Forelimb muscle (tissue), 1 donor: Measurements from ENCODE around the gene ETNK2. TPM values are rescaled to one million over a fixed set of nuclear protein-coding genes. Genes with fewer than 3 reads are reported as not detected.
"Not testable (repeated sequence)": the region's sequence is repeated elsewhere in the genome, so short reads cannot be mapped to it uniquely, and the experiment has no call there.

Experiments used
- DNase-seq: peaks from one replicate; pipeline ENCODE4 v3.0.0-alpha.2; 2013; ENCODE audit warnings: low read depth
- polyA plus RNA-seq: library from polyadenylated mRNA; unstranded; fragments of 120-200 nt; gene quantifications from one replicate; pipeline ENCODE4 v1.2.1, GENCODE V29; 2013; ENCODE audit not compliant: insufficient read length

Gene ETNK2
- polyA plus RNA-seq, 1 donor, result 2.4 TPM

DNA sequence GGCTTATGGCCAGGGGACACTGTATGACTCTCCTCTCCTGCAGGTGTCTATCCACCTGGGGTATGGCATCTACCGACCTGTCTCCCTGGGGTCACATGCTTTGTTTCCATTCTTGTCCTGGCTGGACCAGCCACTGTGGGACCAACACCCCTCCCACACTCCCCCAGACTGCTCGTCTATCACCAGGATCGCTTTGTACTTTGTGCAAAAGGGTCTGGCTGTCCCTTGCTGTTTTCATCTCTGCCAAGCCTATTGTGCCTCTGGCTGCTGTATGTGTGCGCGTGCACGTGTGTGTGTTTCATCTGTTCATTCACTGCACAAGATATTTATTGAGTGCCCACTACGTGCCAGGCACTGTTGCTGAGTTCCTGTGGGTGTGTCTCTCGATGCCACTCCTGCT is 25.5 kb downstream of the ETNK2 start:
- no peak for DNase-seq

GRCh38 chr1:204125759-204126351 is 26.0 kb downstream of the ETNK2 start:
- no peak for DNase-seq

DNA sequence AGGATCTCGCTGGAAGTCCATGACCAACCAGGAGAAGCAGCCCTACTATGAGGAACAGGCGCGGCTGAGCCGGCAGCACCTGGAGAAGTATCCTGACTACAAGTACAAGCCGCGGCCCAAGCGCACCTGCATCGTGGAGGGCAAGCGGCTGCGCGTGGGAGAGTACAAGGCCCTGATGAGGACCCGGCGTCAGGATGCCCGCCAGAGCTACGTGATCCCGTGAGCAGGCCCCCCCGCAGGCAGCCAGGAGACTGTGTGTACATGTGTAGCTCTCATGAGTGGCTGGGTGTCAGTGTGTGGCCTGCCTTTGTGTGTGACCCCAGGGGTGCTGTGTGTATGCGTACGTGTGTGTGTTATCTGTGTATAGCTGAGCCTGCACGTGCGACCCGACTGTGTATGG is 27.2 kb downstream of the ETNK2 start:
- no peak for DNase-seq

DNA sequence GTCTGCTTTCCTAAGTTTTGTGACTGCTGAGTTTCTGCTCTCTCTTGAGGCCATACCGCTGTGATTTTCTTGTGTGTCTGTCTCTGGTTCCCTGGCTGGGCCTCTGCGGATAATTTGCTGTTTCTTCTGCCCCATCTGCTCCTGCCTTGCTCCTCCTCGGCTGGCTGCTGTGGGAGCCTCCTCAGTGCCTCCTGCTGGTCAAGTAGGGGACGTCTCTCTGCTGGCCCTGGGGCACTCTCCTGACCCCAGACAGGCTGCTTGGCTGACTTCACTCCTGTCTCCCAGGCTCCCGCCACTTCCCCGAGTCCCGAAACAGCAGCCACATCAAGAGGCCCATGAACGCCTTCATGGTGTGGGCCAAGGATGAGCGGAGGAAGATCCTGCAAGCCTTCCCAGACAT is 28.5 kb downstream of the ETNK2 start:
- no peak for DNase-seq

GRCh38 chr1:204121840-204122555 is 29.8 kb downstream of the ETNK2 start:
- DNase-seq, result no peak

DNA sequence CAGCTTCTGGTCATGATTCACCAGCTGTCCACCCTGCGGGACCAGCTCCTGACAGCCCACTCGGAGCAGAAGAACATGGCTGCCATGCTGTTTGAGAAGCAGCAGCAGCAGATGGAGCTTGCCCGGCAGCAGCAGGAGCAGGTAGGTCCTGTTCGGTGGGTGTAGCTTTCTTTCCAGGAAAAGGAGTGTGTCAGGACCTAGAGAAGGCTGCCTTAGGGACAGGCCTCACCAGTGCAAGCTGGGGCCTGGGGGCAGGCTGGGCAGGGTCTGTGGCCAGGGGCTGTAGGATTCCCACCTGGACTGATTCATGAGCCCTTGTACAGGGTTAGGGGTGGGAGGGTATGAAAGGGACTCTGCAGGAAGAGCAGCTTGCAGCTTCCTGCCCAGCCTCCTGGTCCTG is 35.3 kb downstream of the ETNK2 start:
- DNase-seq, result no peak

GRCh38 chr1:204115116-204115515 is 36.7 kb downstream of the ETNK2 start:
- DNase-seq, result no peak

DNA sequence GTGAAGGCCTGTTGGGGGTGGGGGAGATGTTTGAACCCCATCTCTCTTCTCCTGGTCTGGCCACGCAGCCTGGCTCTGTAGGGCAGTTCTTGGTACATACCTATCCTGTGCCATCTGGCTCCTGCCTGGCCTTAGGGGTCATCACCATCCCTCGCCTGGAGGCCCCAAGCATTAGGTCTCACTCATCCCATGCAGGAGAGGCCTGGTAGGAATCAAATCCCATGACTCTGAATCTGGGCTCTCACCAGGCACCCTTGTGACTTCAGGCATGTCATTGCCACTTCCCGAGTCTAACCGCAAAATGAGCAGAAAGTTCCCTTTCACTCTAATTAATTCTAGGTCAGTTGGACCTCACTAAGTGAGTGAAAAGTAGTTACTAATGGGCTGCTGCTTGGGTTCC is 37.2 kb downstream of the ETNK2 start:
- no peak for DNase-seq

GRCh38 chr1:204113896-204114295 is 37.9 kb downstream of the ETNK2 start:
- no peak for DNase-seq

DNA sequence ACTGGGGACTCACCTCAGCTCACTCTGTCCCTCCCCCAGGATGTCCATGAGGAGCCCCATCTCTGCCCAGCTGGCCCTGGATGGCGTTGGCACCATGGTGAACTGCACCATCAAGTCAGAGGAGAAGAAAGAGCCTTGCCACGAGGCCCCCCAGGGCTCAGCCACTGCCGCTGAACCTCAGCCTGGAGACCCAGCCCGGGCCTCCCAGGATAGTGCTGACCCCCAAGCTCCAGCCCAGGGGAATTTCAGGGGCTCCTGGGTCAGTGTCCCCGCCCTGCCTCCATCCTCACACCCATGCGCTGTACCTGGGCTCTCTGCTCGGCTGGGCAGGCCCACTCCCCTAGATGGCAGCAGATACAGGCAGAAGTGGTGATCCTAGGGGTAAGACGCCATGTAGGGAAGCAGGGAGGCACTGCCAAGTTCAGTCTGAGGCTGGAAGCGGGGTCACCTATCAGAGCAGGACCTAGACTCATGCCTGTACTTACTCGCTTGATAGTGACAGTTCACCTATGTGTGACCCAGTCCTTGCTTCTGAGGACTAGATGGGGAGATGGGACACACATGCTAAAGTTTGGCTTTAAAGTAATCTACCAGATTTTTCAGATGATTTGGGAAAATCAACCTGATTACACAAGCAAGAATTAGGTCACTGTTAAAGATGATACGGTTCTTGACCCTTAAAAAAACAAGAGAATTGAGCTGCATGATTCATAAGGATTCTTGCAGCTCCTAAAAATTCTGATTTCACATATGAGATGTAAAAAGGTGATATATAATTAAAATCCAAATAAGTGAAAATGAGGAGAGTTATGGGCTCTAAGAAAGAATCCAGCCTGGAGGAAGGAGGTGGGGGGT is 38.7 kb downstream of the ETNK2 start:
- DNase-seq, result no peak

GRCh38 chr1:204110894-204111633 is 40.8 kb downstream of the ETNK2 start:
- DNase-seq, result no peak

DNA sequence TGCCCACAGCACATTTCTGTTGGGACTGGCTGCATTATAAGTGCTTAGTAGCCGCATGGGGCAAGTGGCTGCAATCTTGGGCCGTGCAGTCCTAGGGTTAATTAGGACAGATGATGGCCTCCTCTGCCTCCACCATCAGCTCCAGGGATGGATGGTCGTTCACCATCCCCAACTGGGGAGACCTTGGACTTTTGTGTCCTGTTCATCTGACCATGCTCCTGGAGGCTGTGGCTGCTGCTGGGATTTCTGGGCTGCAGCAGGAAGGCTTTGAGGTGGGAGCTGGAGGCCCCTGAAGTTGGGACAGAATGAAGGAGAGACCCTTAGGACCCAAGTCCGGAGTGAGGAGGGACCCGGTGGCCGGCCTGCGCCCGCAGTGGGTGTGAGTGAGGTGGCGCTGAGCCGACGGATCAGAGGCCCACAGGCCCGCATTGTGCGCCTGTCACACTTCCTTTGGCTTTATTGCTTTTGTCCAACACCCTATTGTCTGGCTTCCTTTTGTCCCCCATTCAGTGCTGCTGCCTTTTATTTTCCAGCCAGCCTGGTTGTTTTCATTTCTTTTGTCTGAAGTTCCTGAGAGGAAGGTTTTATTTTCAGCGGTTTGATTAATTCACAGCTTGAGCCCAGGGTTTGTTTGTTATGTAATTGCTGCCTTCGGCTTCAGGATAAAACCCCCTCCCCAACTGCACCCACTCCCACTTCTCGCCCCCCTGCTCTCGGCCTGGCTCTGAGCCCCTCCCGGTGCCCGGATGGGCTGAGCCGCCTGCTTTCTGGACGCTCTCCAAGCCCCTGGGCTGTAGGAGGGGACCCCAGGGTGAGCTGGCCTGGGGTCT is 43.3 kb downstream of the ETNK2 start:
- no peak for DNase-seq

DNA sequence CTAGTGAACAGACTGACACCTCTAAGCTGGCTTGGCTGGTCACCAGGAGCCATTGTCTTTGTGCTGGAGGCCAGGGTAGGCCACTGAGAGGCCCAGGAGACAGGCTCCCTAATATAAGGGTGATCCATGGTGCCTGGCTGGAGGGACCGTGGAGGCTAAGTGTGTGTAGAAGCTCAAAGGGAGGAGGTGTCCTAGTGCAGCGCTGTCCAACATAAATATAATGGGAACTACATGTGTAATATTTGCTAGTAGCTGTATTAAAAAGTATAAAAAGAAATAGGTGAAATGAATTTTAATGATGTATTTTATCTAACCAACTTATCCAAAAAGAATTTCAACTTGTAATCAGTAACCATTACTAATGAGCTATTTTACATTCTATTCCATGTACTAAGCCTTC is 44.0 kb downstream of the ETNK2 start:
- DNase-seq, result no peak

DNA sequence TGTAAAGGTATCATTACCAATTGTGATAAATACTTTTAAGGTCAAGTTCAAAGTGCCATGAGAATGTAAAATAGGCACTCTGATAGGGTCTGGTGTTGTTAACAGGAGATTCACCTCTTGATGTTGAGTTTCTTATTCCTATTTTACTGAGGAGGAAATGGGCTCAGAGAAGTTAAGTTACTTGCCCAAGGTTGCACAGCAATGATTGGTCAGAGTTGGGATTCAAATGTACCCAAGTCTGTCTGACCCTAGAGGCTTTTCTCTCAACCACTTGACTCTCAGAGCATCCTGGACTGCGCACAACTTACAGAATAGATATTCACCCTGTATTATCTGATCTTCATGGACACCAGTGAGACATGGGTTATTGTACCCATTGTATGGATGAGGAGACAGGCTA is 45.0 kb downstream of the ETNK2 start:
- no peak for DNase-seq

GRCh38 chr1:204105131-204105515 is 46.7 kb downstream of the ETNK2 start:
- no peak for DNase-seq

- DNase-seq, result no peak
Observed at GRCh38 chr1:204104331-204105130, 47.3 kb downstream of the ETNK2 start.

- no peak for DNase-seq
Observed at GRCh38 chr1:204103431-204103741, 48.5 kb downstream of the ETNK2 start.

DNA sequence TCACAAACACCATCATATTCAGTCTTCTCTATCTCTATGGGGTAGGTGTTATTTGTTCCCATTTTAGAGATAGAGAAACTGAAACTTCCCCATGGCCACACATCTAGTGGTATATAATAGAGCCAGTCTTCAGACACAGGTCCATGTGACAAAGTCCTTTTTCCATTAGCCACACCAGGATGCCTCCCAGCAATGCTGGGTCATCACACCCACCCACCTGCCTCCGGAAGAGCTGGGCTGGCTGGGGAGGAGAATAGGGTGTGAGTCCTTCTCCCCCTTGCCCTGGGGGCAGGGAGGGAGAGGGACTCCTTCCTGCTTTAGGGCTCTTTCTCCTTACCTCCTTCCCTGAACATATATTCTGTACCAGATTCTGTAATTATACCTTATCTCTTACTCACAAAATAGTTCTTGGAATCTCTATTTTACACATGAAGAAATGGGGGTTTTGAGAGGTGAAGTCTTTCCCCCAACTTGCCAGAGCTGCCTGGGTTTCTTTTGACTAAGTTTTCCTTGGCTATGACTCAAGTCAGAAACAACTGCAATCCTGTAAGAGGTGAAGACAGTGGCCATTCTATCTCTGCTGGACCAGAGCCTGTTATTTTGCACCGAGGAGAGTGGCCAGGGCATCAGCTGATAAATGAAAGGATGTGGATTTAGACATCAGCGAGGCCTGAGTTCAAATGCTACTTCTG is 49.0 kb downstream of the ETNK2 start:
- DNase-seq, result no peak

GRCh38 chr1:204102029-204102611 is 49.7 kb downstream of the ETNK2 start:
- no peak for DNase-seq

- not testable (repeated sequence) for DNase-seq
Observed at GRCh38 chr1:204099754-204100153, 52.1 kb downstream of the ETNK2 start.
